Gastrocnemius medialis (tissue), 4 donors: ENCODE data around the gene ACAN. TPM values are rescaled to one million over a fixed set of nuclear protein-coding genes. Genes with fewer than 3 reads are reported as not detected.
A peak's percentile ranks its signal among the peaks of the same experiment; 100 is the strongest.

Experiments used
- ATAC-seq, 2 donors: fragments of 150-250 bp; one replicate each; pipeline ENCODE4 v1.9.1; 2016
- DNase-seq, 2 donors: peaks; one replicate each; pipeline ENCODE4 v3.0.0-alpha.2; 2019
- H3K27ac ChIP-seq, 4 donors: fragments of 200-600 bp; sonication (generic); 1 replicate in 1 of 4; 2 replicates in 3 of 4; pipeline ENCODE4 v1.5.1; 2016 to 2018; ENCODE audit warnings: mild to moderate bottlenecking in 2 of 4, moderate library complexity in 1 of 4
- H3K27me3 ChIP-seq, 3 donors: fragments of 200-600 bp; sonication (generic) in 2 of 3; 1 replicate in 1 of 3; 2 replicates in 2 of 3; pipeline versions ENCODE4 v1.5.1 to v1.6.0; 2016 to 2019; ENCODE audit warnings: mild to moderate bottlenecking in 1 of 3, moderate library complexity in 1 of 3
- H3K36me3 ChIP-seq, 2 donors: fragments of 200-600 bp; sonication (generic) in 1 of 2; one replicate each; pipeline ENCODE4 v1.5.1; 2017 to 2018
- H3K4me1 ChIP-seq, 2 donors: fragments of 200-600 bp; sonication (generic) in 1 of 2; one replicate each; pipeline ENCODE4 v1.5.1; 2016 to 2017; ENCODE audit warnings: mild to moderate bottlenecking in 2 of 2
- H3K4me3 ChIP-seq, 4 donors: fragments of 200-600 bp; sonication (generic) in 3 of 4; 1 replicate in 1 of 4; 2 replicates in 3 of 4; pipeline ENCODE4 v1.5.1; 2016 to 2019; ENCODE audit warnings: mild to moderate bottlenecking in 2 of 4
- H3K9me3 ChIP-seq, 3 donors: fragments of 200-600 bp; sonication (generic) in 2 of 3; 1 replicate in 1 of 3; 2 replicates in 2 of 3; pipeline ENCODE4 v1.5.1; 2016 to 2019
- CTCF ChIP-seq, 5 experiments: fragments of 450-650 bp in 3 of 5; fragments of 200-600 bp in 2 of 5; sonication (generic) in 2 of 5; IDR thresholded peaks in 4 of 5; conservative IDR thresholded peaks in 1 of 5; 1 replicate in 4 of 5; 2 replicates in 1 of 5; pipeline ENCODE4 v1.5.1; 2016 to 2019; ENCODE audit warnings: antibody characterized with exemption in 5 of 5, mild to moderate bottlenecking in 3 of 5, moderate library complexity in 3 of 5
- POLR2A ChIP-seq, 2 donors: fragments of 450-650 bp; IDR thresholded peaks; one replicate each; pipeline ENCODE4 v1.6.1; 2017; ENCODE audit warnings: antibody characterized with exemption in 2 of 2, mild to moderate bottlenecking in 2 of 2, moderate library complexity in 2 of 2
- in situ Hi-C, 4 donors: fragments of 200-750 bp; cut with MboI; loops; one replicate each; pipeline versions ENCODE4 v1.15.0 to v1.8.0; 2017; ENCODE audit warnings: low sequenced_read_pairs in 4 of 4
- intact Hi-C: fragments of 100-400 bp; cut with DNase I; formaldehyde crosslinking; loops from one replicate; pipeline ENCODE4 v1.15.1; 2023; ENCODE audit warnings: low total_unique reads
- total RNA-seq, 4 donors: library from RNA; depleted of rRNA; stranded (reverse); fragments of >200 nt; gene quantifications; one replicate each; pipeline versions ENCODE4 v1.1.0 to v1.2.3, GENCODE V29; 2016

ACAN gene
- total RNA-seq, 4 donors from 2014 or later = 0.04 to 1.7 TPM; not detected in 2

- H3K4me3 ChIP-seq = no peak overlapping the region
- no peaks in the 10 kb centered on the region for H3K9me3 ChIP-seq
- ATAC-seq (peak; percentile 42 to 55), DNase-seq (no peak)
- peaks cover 0 to 4% of the 10 kb centered on the region in 2 donors for H3K36me3 ChIP-seq
- intact Hi-C loops = no loop called here
- H3K27me3 ChIP-seq = no peaks in the 10 kb centered on the region
- H3K4me1 ChIP-seq = no peaks in the 10 kb centered on the region
- no peak overlapping the region for H3K27ac ChIP-seq
- in situ Hi-C loops = no loop called here
- TF ChIP-seq POLR2A (IDR thresholded peaks at IDR 0.05) (no peak), CTCF (IDR thresholded peaks at IDR 0.05 in 4 of 5, conservative IDR thresholded peaks at IDR 0.05 in 1 of 5) (peak; percentile 26 to 64 (median 50))
Measured at GRCh38 chr15:88878720-88879184, 75.5 kb downstream of the ACAN start.

- no peaks in the 10 kb centered on the region for H3K27me3 ChIP-seq
- H3K4me3 ChIP-seq = no peak overlapping the region
- ATAC-seq (no peak), DNase-seq (no peak)
- intact Hi-C loops = no loop called here
- in situ Hi-C loops = no loop called here
- TF ChIP-seq POLR2A (IDR thresholded peaks at IDR 0.05) (no peak), CTCF (IDR thresholded peaks at IDR 0.05 in 4 of 5, conservative IDR thresholded peaks at IDR 0.05 in 1 of 5) (no peak)
- no peak overlapping the region for H3K27ac ChIP-seq
- no peaks in the 10 kb centered on the region for H3K9me3 ChIP-seq
- peaks cover 0 to 4% of the 10 kb centered on the region in 2 donors for H3K36me3 ChIP-seq
- no peaks in the 10 kb centered on the region for H3K4me1 ChIP-seq
Measured at GRCh38 chr15:88880944-88881740, 77.9 kb downstream of the ACAN start.

DNA sequence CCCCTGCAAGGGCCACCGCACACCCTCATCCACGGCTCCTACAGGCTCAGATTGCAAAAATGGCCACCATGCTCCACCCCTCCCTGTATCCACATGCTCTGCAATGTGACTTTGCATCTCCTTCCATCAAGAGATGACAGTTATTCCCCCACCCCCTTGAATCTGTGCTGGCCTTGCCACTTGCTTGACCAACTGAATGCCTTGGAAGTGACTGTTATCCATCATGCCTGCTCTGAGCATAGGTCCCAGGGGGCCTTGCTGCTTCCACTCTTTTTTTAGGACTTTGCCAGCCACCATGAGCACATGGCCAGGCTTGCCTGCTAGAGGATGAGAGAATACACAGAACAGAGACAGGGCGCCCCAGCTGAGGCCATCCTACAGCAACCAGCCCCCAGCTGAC is 78.5 kb downstream of the ACAN start:
- H3K27ac ChIP-seq = no peak overlapping the region
- TF ChIP-seq CTCF (IDR thresholded peaks at IDR 0.05 in 4 of 5, conservative IDR thresholded peaks at IDR 0.05 in 1 of 5) (no peak), POLR2A (IDR thresholded peaks at IDR 0.05) (no peak)
- peaks cover 0 to 4% of the 10 kb centered on the region in 2 donors for H3K36me3 ChIP-seq
- ATAC-seq (no peak), DNase-seq (no peak)
- in situ Hi-C loops (no loop called here), intact Hi-C loops (no loop called here)
- H3K4me3 ChIP-seq = no peak overlapping the region
- no peaks in the 10 kb centered on the region for H3K9me3 ChIP-seq
- no peaks in the 10 kb centered on the region for H3K4me1 ChIP-seq
- H3K27me3 ChIP-seq = no peaks in the 10 kb centered on the region

DNA sequence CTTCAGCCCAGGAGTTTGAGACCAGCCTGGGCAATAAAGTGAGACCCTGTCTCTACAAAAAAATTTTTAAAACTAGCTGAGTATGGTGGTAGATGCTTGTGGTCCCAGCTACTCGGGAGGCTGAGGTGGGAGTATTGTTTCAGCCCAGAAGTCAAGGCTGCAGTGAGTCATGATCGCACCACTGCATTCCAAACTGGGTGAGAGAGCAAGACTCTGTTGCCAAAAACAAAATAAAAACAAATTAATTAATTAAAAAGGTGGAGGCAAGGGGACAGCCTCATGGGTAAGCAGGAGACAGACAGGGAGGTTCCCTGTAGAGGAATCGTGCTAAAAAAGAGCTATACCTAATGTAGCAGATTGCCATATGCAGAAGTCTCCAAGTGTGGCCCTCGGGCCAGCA is 79.5 kb downstream of the ACAN start:
- ATAC-seq = no peak

More for the DNA sequence above, 79.5 kb downstream of the ACAN start:
- Histone ChIP-seq H3K36me3 (peaks cover 0 to 1% of the 10 kb centered on the region in 2 donors), H3K27me3 (no peaks in the 10 kb centered on the region), H3K4me3 (no peak overlapping the region), H3K4me1 (no peaks in the 10 kb centered on the region), H3K9me3 (no peaks in the 10 kb centered on the region), H3K27ac (no peak overlapping the region)
- no peak for DNase-seq
- intact Hi-C loops = no loop called here
- TF ChIP-seq POLR2A (IDR thresholded peaks at IDR 0.05) = no peak
- no peak for TF ChIP-seq CTCF (IDR thresholded peaks at IDR 0.05 in 4 of 5, conservative IDR thresholded peaks at IDR 0.05 in 1 of 5)
- in situ Hi-C loops = no loop called here
